IMR-90 (cell line): ENCODE data around the gene NELFE.

Experiments
- BHLHE40 ChIP-seq: fragments of 150-350 bp; IDR thresholded peaks from 2 replicates; pipeline ENCODE4 v1.6.1; 2016; ENCODE audit warnings: mild to moderate bottlenecking, low read depth, low read length
- CTCF ChIP-seq: conservative IDR thresholded peaks from 2 replicates; pipeline ENCODE4 v1.5.1; 2012; ENCODE audit warnings: mild to moderate bottlenecking, low read depth, low read length, improper control_type of control experiment
- ELK1 ChIP-seq: fragments of 150-350 bp; IDR thresholded peaks from 2 replicates; pipeline ENCODE4 v1.6.1; 2016; ENCODE audit warnings: low read depth, mild to moderate bottlenecking, low read length, moderate library complexity, borderline replicate concordance
- FOS ChIP-seq: fragments of 150-350 bp; IDR thresholded peaks from 2 replicates; pipeline ENCODE4 v1.6.1; 2016; ENCODE audit warnings: low read depth, low read length
- POLR2A ChIP-seq: IDR thresholded peaks from 2 replicates; pipeline ENCODE4 v1.6.1; 2012; ENCODE audit warnings: mild to moderate bottlenecking, low read depth, low read length
- SMC3 ChIP-seq: fragments of 150-350 bp; IDR thresholded peaks from 2 replicates; pipeline ENCODE4 v1.6.1; 2016; ENCODE audit warnings: low read depth, mild to moderate bottlenecking, antibody characterized with exemption, low read length, moderate library complexity

GRCh38 chr6:31947070-31947675 is 11.6 kb downstream of the NELFE start:
- no peak for TF ChIP-seq POLR2A
- TF ChIP-seq BHLHE40 = no peak
- no peak for TF ChIP-seq CTCF
- TF ChIP-seq ELK1 = no peak
- TF ChIP-seq SMC3 = no peak
- no peak for TF ChIP-seq FOS
